ENCODE data around the gene IPPK.

The IPPK gene

GRCh38 chr9:92637326-92637725 lies 32.6 kb downstream of the IPPK start:
- Histone ChIP-seq H3K9me3 (replicated peaks; ENCODE audit: insufficient read depth, low read length) (no peaks in the 10 kb centered on the region), H3K9ac (ENCODE audit: low read length) (no peak overlapping the region), H3K36me3 (replicated peaks; ENCODE audit: insufficient read depth, low read length) (no peaks in the 10 kb centered on the region), H3K27me3 (replicated peaks; ENCODE audit: insufficient read depth, low read length) (no peaks in the 10 kb centered on the region), H3K27ac (ENCODE audit: low read length) (no peak overlapping the region), H3F3A (ENCODE audit: insufficient read depth, low read length) (no peaks in the 10 kb centered on the region), H4K20me1 (ENCODE audit: insufficient read depth, low read length) (no peaks in the 10 kb centered on the region), H3K79me2 (ENCODE audit: low read length) (no peaks in the 10 kb centered on the region), H3K4me2 (ENCODE audit: low read depth, low read length) (no peak overlapping the region), H2AFZ (ENCODE audit: low read length) (no peak overlapping the region), H3K4me1 (ENCODE audit: low read length) (no peaks in the 10 kb centered on the region), H3K4me3 (ENCODE audit: low read length) (no peak overlapping the region), H3K9me2 (replicated peaks; ENCODE audit: insufficient read depth, low read length) (no peaks in the 10 kb centered on the region)
- no peak for TF ChIP-seq EZH2 (optimal IDR thresholded peaks at IDR 0.05; ENCODE audit: low read depth, low read length)
- no peak for TF ChIP-seq CTCF (IDR thresholded peaks at IDR 0.05; ENCODE audit: low read length)
- DNase-seq: no peak

GRCh38 chr9:92636627-92637026 lies 33.3 kb downstream of the IPPK start:
- no peak for DNase-seq
- no peaks in the 10 kb centered on the region for H3K36me3 ChIP-seq (replicated peaks; ENCODE audit: insufficient read depth, low read length)
- H4K20me1 ChIP-seq (ENCODE audit: insufficient read depth, low read length): no peaks in the 10 kb centered on the region
- H3K9ac ChIP-seq (ENCODE audit: low read length): no peak overlapping the region
- no peaks in the 10 kb centered on the region for H3K4me1 ChIP-seq (ENCODE audit: low read length)
- H3K9me3 ChIP-seq (replicated peaks; ENCODE audit: insufficient read depth, low read length): no peaks in the 10 kb centered on the region
- H3K27me3 ChIP-seq (replicated peaks; ENCODE audit: insufficient read depth, low read length): no peaks in the 10 kb centered on the region
- no peaks in the 10 kb centered on the region for H3F3A ChIP-seq (ENCODE audit: insufficient read depth, low read length)
- no peak overlapping the region for H2AFZ ChIP-seq (ENCODE audit: low read length)
- H3K27ac ChIP-seq (ENCODE audit: low read length): no peak overlapping the region
- TF ChIP-seq EZH2 (optimal IDR thresholded peaks at IDR 0.05; ENCODE audit: low read depth, low read length) (no peak), EZH2phosphoT487 (IDR thresholded peaks at IDR 0.05; ENCODE audit: low read length) (no peak), CTCF (IDR thresholded peaks at IDR 0.05; ENCODE audit: low read length) (no peak)
- H3K4me3 ChIP-seq (ENCODE audit: low read length): no peak overlapping the region
- no peak overlapping the region for H3K4me2 ChIP-seq (ENCODE audit: low read depth, low read length)
- no peaks in the 10 kb centered on the region for H3K79me2 ChIP-seq (ENCODE audit: low read length)
- H3K9me2 ChIP-seq (replicated peaks; ENCODE audit: insufficient read depth, low read length): no peaks in the 10 kb centered on the region

GRCh38 chr9:92635760-92636159 lies 34.2 kb downstream of the IPPK start:
- no peak overlapping the region for H3K9ac ChIP-seq (ENCODE audit: low read length)
- TF ChIP-seq EZH2phosphoT487 (IDR thresholded peaks at IDR 0.05; ENCODE audit: low read length): no peak
- no peak for TF ChIP-seq EZH2 (optimal IDR thresholded peaks at IDR 0.05; ENCODE audit: low read depth, low read length)
- TF ChIP-seq CTCF (IDR thresholded peaks at IDR 0.05; ENCODE audit: low read length): no peak
- no peak overlapping the region for H3K4me3 ChIP-seq (ENCODE audit: low read length)
- no peak overlapping the region for H3K27ac ChIP-seq (ENCODE audit: low read length)
- H3K9me3 ChIP-seq (replicated peaks; ENCODE audit: insufficient read depth, low read length): no peaks in the 10 kb centered on the region
- no peaks in the 10 kb centered on the region for H3K9me2 ChIP-seq (replicated peaks; ENCODE audit: insufficient read depth, low read length)
- no peaks in the 10 kb centered on the region for H3F3A ChIP-seq (ENCODE audit: insufficient read depth, low read length)
- no peaks in the 10 kb centered on the region for H3K27me3 ChIP-seq (replicated peaks; ENCODE audit: insufficient read depth, low read length)
- H3K36me3 ChIP-seq (replicated peaks; ENCODE audit: insufficient read depth, low read length): no peaks in the 10 kb centered on the region
- no peaks in the 10 kb centered on the region for H4K20me1 ChIP-seq (ENCODE audit: insufficient read depth, low read length)
- no peaks in the 10 kb centered on the region for H3K4me1 ChIP-seq (ENCODE audit: low read length)
- H3K79me2 ChIP-seq (ENCODE audit: low read length): no peaks in the 10 kb centered on the region
- no peak overlapping the region for H3K4me2 ChIP-seq (ENCODE audit: low read depth, low read length)
- H2AFZ ChIP-seq (ENCODE audit: low read length): no peak overlapping the region
- no peak for DNase-seq
